SH-SY5Y (cell line): Measurements from ENCODE around the gene THADA.

Experiments used
- GATA2 ChIP-seq: IDR thresholded peaks from 2 replicates; pipeline ENCODE4 v1.6.1; 2011; ENCODE audit warnings: mild to moderate bottlenecking, low read depth, low read length
- GATA3 ChIP-seq: IDR thresholded peaks from 2 replicates; pipeline ENCODE4 v1.6.1; 2011; ENCODE audit warnings: low read depth, mild to moderate bottlenecking, low read length, moderate library complexity

DNA sequence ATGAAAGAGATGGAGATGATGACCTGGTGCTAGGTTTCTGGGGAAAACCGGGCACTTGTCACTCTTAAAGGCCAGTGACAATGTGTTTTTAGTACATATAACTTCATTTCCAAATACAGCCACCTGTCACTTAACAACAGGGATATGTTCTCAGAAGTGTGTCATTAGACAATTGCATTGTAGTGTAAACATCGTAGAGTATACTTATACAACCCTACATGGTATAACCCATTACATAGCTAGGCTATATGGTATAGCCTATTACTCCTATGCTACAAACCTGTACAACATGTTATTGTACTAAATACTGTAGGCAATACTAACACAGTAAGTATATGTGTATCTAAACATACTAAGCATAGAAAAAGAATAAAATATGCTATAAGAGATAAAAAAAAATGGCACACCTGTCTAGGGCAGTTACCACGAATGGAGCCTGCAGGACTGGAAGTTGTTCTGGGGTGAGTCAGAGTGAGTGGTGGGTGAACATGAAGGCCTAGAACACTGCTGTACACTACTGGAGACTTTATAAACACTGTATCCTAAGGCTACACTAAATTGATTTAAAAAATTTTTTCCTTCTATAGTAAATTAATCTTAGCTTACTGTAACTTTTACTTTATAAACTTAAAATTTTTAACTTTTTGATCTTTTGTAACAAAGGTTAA, 123.2 kb downstream of the THADA start:
- TF ChIP-seq GATA2 (no peak), GATA3 (no peak)
